OCI-LY1 (cell line): ENCODE results near the gene PRAC1.

Experiments used
- CTCF ChIP-seq: fragments of 200-600 bp; sonication (generic), shearing (Covaris generic); IDR thresholded peaks from 2 replicates; pipeline ENCODE4 v1.5.1; 2017; ENCODE audit warnings: mild to moderate bottlenecking, antibody characterized with exemption, low read length, moderate library complexity, mixed read lengths
- EZH2 ChIP-seq: fragments of 200-600 bp; sonication (generic), shearing (Covaris generic); IDR thresholded peaks from 2 replicates; pipeline ENCODE4 v1.8.0; 2017; ENCODE audit warnings: borderline replicate concordance, mixed run types, mild to moderate bottlenecking, antibody characterized with exemption, low read length, moderate library complexity, mixed read lengths

DNA sequence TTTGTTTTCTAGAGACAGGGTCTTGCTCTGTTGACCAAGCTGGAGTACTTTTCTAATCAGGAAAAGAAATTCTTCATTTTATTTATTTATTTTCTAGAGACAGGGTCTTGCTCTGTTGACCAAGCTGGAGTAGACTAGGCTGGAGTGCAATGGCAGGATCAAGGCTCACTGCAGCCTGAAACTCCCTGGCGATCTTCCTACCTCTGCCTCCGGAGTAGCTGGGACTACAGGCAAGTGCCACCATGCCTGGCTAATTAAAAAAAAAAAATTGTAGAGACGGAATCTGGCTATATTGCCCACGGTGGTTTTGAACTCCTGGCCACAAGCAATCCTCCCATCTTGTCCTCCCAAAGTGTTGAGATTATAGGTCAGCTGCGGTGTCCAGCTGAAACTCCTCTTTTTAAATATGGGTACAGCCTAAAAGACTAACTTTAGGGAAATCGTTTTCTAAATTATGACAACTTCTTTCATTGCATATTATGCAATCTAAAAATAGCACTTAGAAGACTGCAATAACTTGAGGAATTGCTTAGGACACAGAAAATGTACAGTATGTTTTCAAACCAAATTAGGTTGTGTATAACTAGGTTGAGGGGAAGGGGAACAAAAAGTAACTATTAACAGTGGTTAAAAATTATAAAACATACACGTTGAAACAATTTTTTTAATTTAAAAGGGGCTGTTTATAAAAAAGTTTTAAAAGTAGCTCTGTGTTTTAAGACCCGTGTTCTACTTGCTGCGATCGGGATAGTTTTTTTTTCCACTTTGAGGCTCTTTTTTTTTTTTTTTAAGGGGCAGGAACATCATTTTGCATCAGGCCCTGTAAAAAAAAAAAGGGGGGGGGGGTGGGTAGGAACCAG, 4.7 kb downstream of the PRAC1 start:
- TF ChIP-seq CTCF, result no peak
- no peak for TF ChIP-seq EZH2
